Activated naive CD8-positive, alpha-beta T cell (primary cell): ENCODE results near the gene MTUS2.

ENCODE experiments used
- H3K27ac Mint-ChIP-seq: one replicate; pipeline ENCODE4 v1.8.0; 2021; ENCODE audit warnings: mixed read lengths
- H3K27me3 Mint-ChIP-seq: one replicate; pipeline ENCODE4 v1.8.0; 2021; ENCODE audit warnings: mixed read lengths
- H3K36me3 Mint-ChIP-seq: one replicate; pipeline ENCODE4 v1.8.0; 2021; ENCODE audit warnings: mixed read lengths
- H3K4me1 Mint-ChIP-seq: one replicate; pipeline ENCODE4 v1.8.0; 2021; ENCODE audit warnings: low read depth, mixed read lengths
- H3K4me3 Mint-ChIP-seq: one replicate; pipeline ENCODE4 v1.8.0; 2021; ENCODE audit warnings: mild to moderate bottlenecking, mixed read lengths
- H3K9me3 Mint-ChIP-seq: one replicate; pipeline ENCODE4 v1.8.0; 2021; ENCODE audit warnings: low read depth, mixed read lengths

MTUS2 gene

DNA sequence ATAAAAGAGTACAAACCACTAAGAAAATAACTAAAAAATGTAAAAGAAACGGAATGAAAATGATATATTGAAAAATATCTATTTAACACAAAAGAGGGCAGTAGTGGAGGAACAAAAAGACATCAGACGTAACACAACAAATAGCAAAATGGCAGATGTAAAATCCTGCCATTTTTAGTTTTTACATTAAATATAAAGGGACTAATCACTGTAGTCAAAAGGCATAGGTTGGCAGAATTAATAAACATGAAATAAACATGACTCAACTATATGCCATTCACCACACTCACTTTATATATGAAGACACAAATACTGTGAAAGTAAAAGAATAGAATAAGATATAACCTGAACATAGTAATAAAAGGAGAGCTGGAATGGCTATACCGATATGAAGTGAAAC is 11.0 kb downstream of the MTUS2 start:
- Mint-ChIP-seq H3K27me3 (peaks cover 3% of the 10 kb centered on the region), H3K4me3 (no peak overlapping the region), H3K27ac (no peak overlapping the region), H3K4me1 (no peaks in the 10 kb centered on the region), H3K9me3 (peaks cover 15% of the 10 kb centered on the region), H3K36me3 (no peaks in the 10 kb centered on the region)

GRCh38 chr13:28837111-28837510 is 17.0 kb downstream of the MTUS2 start:
- H3K9me3 Mint-ChIP-seq: no peaks in the 10 kb centered on the region
- H3K4me1 Mint-ChIP-seq: no peaks in the 10 kb centered on the region

DNA sequence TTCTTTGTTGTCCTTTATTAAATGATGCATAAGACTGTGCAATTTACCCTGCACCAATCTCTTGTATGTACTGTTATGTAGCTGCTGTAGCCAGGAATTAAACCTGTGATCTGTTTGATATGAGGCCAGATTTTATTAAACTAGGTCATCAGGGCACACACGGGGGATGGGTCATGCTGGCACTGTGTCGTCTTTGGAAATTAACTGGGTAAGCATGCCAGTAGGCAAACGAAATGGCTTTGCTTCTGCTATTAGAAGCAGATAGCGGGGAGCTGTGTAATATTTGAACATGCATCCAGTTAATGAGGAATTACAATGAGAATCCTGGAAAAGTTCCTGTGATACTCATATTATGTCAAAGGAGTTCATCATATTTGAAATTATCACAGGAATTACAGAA is 23.5 kb downstream of the MTUS2 start:
- H3K9me3 Mint-ChIP-seq: no peaks in the 10 kb centered on the region

More at GRCh38 chr13:28837111-28837510, 17.0 kb downstream of the MTUS2 start:
- H3K36me3 Mint-ChIP-seq: no peaks in the 10 kb centered on the region
- H3K27ac Mint-ChIP-seq: no peak overlapping the region
- H3K27me3 Mint-ChIP-seq: peaks cover 3% of the 10 kb centered on the region
- H3K4me3 Mint-ChIP-seq: no peak overlapping the region

DNA sequence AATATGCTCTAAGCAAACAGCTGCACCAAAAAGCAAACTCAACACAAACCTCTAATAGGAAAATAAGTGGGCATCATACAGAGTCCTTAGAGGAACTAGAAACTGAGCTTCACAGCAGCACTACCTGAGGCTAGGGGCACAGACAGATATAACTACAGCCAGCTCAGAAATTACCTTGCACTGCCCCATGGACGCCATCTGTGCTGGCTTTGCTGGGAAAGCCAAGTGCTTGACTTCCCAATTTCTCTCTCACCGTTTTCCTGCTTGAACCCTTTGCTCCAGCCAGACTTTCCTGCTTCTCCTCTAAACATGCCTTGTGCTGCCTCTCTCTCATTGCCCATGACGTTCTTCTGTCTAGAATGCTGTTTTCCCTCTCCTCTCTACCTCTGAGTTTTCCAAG is 29.3 kb downstream of the MTUS2 start:
- no peaks in the 10 kb centered on the region for H3K4me1 Mint-ChIP-seq
- H3K27ac Mint-ChIP-seq: no peak overlapping the region
- H3K27me3 Mint-ChIP-seq: peaks cover 3% of the 10 kb centered on the region
- H3K9me3 Mint-ChIP-seq: no peaks in the 10 kb centered on the region
- no peaks in the 10 kb centered on the region for H3K36me3 Mint-ChIP-seq
- H3K4me3 Mint-ChIP-seq: no peak overlapping the region

More for the DNA sequence above, 23.5 kb downstream of the MTUS2 start:
- H3K4me3 Mint-ChIP-seq: no peak overlapping the region
- no peak overlapping the region for H3K27ac Mint-ChIP-seq
- H3K27me3 Mint-ChIP-seq: peaks cover 8% of the 10 kb centered on the region
- no peaks in the 10 kb centered on the region for H3K36me3 Mint-ChIP-seq
- H3K4me1 Mint-ChIP-seq: no peaks in the 10 kb centered on the region

DNA sequence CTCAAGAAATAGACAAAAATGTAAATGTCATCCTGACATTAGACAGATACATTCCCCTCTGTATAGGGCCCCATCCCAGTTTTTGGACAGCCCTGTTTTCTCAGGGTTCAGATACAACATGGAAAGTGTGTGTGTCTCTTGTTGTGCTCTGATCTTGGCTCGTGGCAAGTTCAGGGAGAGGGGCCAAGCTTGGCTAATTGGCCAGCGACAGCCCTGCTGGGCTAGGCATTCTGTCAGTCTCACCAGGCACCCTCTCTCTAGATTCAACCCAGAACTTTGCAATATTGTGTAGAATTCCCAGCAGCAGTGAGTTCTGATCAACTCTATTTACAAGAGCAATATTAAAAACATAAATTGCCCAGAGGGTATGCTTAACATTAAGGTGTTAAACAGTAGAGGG is 30.1 kb downstream of the MTUS2 start:
- H3K27me3 Mint-ChIP-seq: peaks cover 3% of the 10 kb centered on the region
- H3K36me3 Mint-ChIP-seq: no peaks in the 10 kb centered on the region

GRCh38 chr13:28851422-28851821 is 31.3 kb downstream of the MTUS2 start:
- no peaks in the 10 kb centered on the region for H3K36me3 Mint-ChIP-seq
- no peaks in the 10 kb centered on the region for H3K4me1 Mint-ChIP-seq
- no peaks in the 10 kb centered on the region for H3K9me3 Mint-ChIP-seq
- no peak overlapping the region for H3K4me3 Mint-ChIP-seq
- peaks cover 6% of the 10 kb centered on the region for H3K27me3 Mint-ChIP-seq
- H3K27ac Mint-ChIP-seq: no peak overlapping the region

More for the DNA sequence above, 30.1 kb downstream of the MTUS2 start:
- Mint-ChIP-seq H3K4me1 (no peaks in the 10 kb centered on the region), H3K4me3 (no peak overlapping the region), H3K27ac (no peak overlapping the region), H3K9me3 (no peaks in the 10 kb centered on the region)

- Mint-ChIP-seq H3K9me3 (no peaks in the 10 kb centered on the region), H3K4me1 (no peaks in the 10 kb centered on the region), H3K27ac (no peak overlapping the region), H3K36me3 (no peaks in the 10 kb centered on the region), H3K4me3 (no peak overlapping the region), H3K27me3 (peaks cover 6% of the 10 kb centered on the region)
These were observed 34.5 kb downstream of the MTUS2 start for GRCh38 chr13:28854657-28855056.

- H3K27ac Mint-ChIP-seq: no peak overlapping the region
- peaks cover 6% of the 10 kb centered on the region for H3K27me3 Mint-ChIP-seq
- H3K4me1 Mint-ChIP-seq: no peaks in the 10 kb centered on the region
- H3K36me3 Mint-ChIP-seq: no peaks in the 10 kb centered on the region
- no peak overlapping the region for H3K4me3 Mint-ChIP-seq
- H3K9me3 Mint-ChIP-seq: no peaks in the 10 kb centered on the region
These were observed 36.1 kb downstream of the MTUS2 start for GRCh38 chr13:28856287-28856686.

DNA sequence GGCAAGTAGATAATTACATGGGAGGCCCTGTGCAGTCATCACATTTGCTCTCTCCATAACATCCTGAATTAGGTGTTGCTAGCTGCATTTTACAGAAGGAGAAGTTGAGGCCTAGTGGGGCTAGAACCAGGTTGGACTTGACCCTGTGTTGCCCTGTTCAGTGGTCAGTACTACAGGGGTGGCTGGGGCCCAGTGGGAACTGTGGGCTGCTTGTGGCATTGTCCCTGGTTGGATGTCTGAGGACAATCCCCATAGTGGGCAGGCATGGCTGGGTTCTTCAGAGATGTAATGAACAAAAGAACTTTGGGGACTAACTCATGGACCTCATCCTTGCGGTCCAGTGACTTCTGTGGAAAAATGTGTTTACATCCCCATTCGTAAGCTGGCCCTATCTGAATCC is 38.9 kb downstream of the MTUS2 start:
- H3K4me3 Mint-ChIP-seq: no peak overlapping the region
- no peaks in the 10 kb centered on the region for H3K4me1 Mint-ChIP-seq
- no peak overlapping the region for H3K27ac Mint-ChIP-seq
- H3K27me3 Mint-ChIP-seq: peaks cover 3% of the 10 kb centered on the region
- no peaks in the 10 kb centered on the region for H3K36me3 Mint-ChIP-seq
- no peaks in the 10 kb centered on the region for H3K9me3 Mint-ChIP-seq

- Mint-ChIP-seq H3K4me3 (no peak overlapping the region), H3K27me3 (peaks cover 3% of the 10 kb centered on the region), H3K27ac (no peak overlapping the region), H3K4me1 (no peaks in the 10 kb centered on the region), H3K9me3 (no peaks in the 10 kb centered on the region), H3K36me3 (no peaks in the 10 kb centered on the region)
These were observed 39.6 kb downstream of the MTUS2 start for GRCh38 chr13:28859717-28860116.

- Mint-ChIP-seq H3K9me3 (no peaks in the 10 kb centered on the region), H3K36me3 (no peaks in the 10 kb centered on the region), H3K27ac (no peak overlapping the region), H3K4me3 (no peak overlapping the region), H3K4me1 (no peaks in the 10 kb centered on the region), H3K27me3 (peaks cover 2% of the 10 kb centered on the region)
These were observed 44.4 kb downstream of the MTUS2 start for GRCh38 chr13:28864544-28864943.

GRCh38 chr13:28865149-28865744 is 45.1 kb downstream of the MTUS2 start:
- Mint-ChIP-seq H3K27me3 (peaks cover 2% of the 10 kb centered on the region), H3K27ac (no peak overlapping the region), H3K36me3 (no peaks in the 10 kb centered on the region), H3K4me3 (no peak overlapping the region), H3K4me1 (no peaks in the 10 kb centered on the region), H3K9me3 (no peaks in the 10 kb centered on the region)

GRCh38 chr13:28865951-28866350 is 45.8 kb downstream of the MTUS2 start:
- H3K36me3 Mint-ChIP-seq: no peaks in the 10 kb centered on the region
- H3K9me3 Mint-ChIP-seq: no peaks in the 10 kb centered on the region
- peaks cover 4% of the 10 kb centered on the region for H3K27me3 Mint-ChIP-seq
- no peaks in the 10 kb centered on the region for H3K4me1 Mint-ChIP-seq
- no peak overlapping the region for H3K27ac Mint-ChIP-seq
- no peak overlapping the region for H3K4me3 Mint-ChIP-seq

- Mint-ChIP-seq H3K27me3 (peaks cover 4% of the 10 kb centered on the region), H3K27ac (no peak overlapping the region), H3K4me1 (no peaks in the 10 kb centered on the region), H3K36me3 (no peaks in the 10 kb centered on the region), H3K4me3 (no peak overlapping the region), H3K9me3 (peaks cover 3% of the 10 kb centered on the region)
These were observed 46.8 kb downstream of the MTUS2 start for GRCh38 chr13:28866932-28867331.

DNA sequence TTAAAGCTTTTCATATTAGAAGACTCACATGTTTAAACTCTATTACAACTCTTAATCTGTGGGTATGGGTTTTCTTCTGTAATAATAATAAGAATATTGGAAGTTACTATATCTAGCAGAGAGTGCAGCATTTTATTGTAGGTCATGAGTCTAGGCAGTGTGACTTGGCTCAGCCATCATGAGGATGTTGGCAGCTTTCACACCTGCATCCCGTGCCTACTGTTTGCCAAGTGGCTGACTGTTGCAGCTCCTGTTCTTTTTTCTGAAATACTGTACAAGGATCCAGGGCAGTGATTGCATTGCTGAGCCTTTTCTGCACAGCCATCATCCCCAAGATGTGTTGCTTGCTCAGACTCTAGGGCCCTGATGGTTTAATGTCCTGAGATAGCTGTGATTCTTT is 47.4 kb downstream of the MTUS2 start:
- Mint-ChIP-seq H3K4me3 (no peak overlapping the region), H3K36me3 (peaks cover 3% of the 10 kb centered on the region), H3K4me1 (no peaks in the 10 kb centered on the region), H3K27ac (no peak overlapping the region), H3K9me3 (peaks cover 10% of the 10 kb centered on the region), H3K27me3 (peaks cover 4% of the 10 kb centered on the region)

- Mint-ChIP-seq H3K4me1 (no peaks in the 10 kb centered on the region), H3K27ac (no peak overlapping the region), H3K9me3 (peaks cover 12% of the 10 kb centered on the region), H3K36me3 (peaks cover 3% of the 10 kb centered on the region), H3K4me3 (no peak overlapping the region), H3K27me3 (peaks cover 6% of the 10 kb centered on the region)
These were observed 52.5 kb downstream of the MTUS2 start for GRCh38 chr13:28872427-28873176.
